GM12875 (cell line): ENCODE results near the gene RBP5.
"Not testable (repeated sequence)": the region's sequence is repeated elsewhere in the genome, so short reads cannot be mapped to it uniquely, and the experiment has no call there.

Source experiments
- H3K4me3 ChIP-seq: one replicate; pipeline ENCODE4 v1.5.1; 2011; ENCODE audit warnings: low read depth, low read length, control low read depth
- CTCF ChIP-seq: IDR thresholded peaks from 2 replicates; pipeline ENCODE4 v1.5.1; 2011; ENCODE audit warnings: low read depth, mild to moderate bottlenecking, control low read depth, inconsistent platforms, low read length, moderate library complexity, borderline replicate concordance; ENCODE audit not compliant: insufficient read depth

Gene RBP5

DNA sequence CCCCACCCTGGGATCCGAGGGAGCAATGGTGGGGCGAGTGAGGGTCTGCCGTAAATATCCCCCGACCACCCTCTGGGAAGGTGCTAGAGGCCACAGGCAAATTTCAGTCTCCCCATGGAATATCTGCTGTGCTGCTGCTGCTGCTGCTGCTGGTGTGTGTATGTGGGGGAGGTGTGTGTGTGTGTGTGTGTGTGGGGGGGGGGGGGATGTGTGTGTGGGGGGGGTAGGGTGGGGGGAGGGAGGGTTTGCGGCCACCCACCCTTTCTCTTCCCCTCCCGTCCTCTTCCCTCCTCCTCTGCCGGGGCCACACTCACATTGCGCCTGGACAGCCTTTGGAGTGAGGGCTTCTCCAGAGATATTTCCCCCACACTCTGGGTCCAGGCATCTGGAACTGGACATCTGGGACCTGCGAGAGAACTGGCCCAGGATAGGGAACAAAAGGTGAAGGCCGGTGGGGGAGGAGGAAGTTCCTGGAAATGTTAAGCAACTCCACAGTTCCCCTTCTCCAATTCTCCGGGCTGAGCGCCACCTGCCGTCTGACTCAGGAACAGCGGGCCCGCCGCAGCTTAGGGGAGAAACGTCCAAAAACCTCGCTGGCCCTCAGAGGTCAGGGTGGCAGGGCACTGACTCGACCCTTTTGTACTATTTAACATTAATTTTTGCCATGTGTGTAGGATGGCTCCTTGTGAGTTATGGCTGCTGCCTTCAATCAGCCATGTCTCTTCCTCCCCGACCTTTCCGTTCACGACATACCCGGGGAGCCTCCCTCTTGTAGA lies 19.7 kb downstream of the RBP5 start, which contains the start of gene C1RL:
C1RL (minus strand) TSS at position 419 of the 776 bp plus-strand sequence; CDS start at position 385, 34 bp downstream.
- H3K4me3 ChIP-seq = peak within 1 kb of the TSS; percentile 78
- peak; percentile 96 for TF ChIP-seq CTCF

GRCh38 chr12:7108003-7108795 lies 20.5 kb downstream of the RBP5 start:
- no peak for TF ChIP-seq CTCF
- H3K4me3 ChIP-seq = peak overlapping the region; percentile 78

DNA sequence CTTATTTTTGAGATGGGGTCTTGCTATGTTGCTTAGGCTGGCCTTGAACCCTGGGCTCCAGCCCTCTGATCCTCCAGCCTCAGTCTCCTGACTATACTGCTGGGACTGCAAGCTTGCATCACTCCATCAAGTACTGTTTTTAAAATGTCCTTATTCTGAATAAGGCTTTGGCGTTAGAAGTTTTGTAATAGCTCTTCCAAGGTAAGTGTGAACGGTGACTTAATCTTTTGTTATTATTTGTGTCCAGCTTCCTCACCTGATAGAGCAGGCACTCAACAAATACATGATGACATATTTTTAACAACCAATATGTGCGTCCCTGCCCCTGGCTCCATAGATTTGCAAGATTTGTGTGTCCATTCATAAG lies 21.1 kb downstream of the RBP5 start:
- no peak for TF ChIP-seq CTCF
- H3K4me3 ChIP-seq = peak overlapping the region; percentile 78

DNA sequence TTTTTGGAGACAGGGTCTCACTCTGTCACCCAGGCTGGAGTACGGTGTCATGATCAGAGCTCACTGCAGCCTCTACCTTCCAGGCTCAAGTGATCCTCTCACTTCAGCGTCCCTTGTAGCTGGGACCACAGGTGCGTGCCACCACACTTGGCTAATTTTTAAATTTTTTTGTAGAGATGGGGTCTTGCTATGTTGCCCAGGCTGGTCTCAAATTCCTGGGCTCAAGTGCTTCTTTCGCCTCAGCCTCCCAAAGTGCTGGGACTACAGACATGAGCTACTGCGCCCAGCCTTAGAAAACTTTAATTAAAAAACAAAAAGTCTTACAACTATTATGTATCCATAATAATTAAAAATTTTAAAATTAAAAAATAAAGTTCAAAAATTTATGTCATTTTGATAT lies 21.5 kb downstream of the RBP5 start:
- H3K4me3 ChIP-seq = not testable (repeated sequence)

DNA sequence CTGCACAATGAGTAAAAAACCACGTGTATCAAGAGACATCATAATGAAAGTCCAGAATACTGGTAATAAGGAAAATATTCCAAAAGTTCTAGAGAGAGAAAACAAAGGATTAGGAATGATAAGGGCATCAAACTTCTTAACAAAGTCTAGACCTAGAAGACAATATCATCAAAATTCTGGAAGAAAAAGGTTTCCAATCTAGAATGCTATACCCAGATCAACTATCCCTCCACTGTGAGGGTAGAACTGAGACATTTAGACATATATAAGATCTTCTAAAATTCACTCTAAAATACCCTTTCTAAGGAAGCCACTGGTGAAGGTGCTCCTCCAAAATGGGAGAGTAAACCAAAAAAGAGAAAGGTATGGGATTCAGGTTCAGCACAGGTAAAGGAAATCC lies 22.6 kb downstream of the RBP5 start:
- no peak overlapping the region for H3K4me3 ChIP-seq

DNA sequence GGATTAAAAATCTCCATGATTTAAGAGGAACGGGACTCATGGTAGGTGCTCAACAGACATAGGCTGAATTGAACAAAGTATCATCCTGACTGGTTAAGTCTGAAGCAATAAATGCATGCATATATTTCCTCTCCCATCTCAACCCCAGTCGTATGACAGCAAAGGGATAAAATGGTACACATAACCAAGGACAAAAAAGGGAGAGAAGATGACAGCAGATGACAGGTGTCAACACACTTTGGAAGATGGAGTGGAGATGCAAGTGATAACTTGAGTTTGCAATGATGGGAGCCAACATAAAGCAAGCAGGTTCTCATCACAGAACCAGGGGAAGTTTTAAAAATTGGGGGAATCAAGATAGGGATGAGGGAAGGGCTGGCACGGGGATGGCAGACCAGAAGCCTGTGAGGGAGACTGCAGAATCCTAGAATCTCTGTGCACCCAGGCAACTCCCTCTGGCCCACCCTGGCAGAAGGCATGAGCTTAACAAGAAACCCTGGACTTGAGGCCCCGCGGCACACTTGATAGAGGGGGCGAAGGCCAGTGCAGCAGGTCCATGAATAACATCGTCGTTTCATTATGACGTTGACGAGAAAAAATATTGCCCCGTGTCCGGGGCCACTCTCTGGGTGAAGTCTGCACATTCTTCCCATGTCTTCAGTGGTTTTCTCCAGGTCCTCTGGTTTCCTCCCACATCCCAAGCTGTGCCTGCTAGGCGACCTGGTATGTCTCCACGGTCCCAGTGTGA lies 24.7 kb downstream of the RBP5 start:
- no peak for TF ChIP-seq CTCF
- no peak overlapping the region for H3K4me3 ChIP-seq

More for the DNA sequence above, 22.6 kb downstream of the RBP5 start:
- no peak for TF ChIP-seq CTCF

DNA sequence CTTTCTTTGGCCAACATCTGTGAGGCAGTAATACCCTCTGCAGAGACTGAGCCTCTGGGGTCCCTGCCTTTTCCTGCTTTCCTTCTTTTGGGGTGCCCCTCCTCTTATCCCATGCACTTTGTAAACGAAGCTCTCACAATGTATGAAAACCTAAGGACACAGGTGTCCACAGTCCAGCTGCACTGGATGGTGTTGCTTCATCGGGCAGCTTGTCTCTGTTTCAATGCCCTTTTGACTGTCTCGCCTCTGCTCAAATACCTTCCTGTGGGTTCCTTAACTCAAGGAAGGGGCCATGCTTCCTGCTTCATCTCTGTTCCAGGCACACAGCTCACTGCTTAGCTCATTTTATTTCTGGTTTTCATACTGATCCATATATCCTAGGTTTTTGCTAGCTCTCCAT lies 26.1 kb downstream of the RBP5 start:
- no peak for TF ChIP-seq CTCF
- H3K4me3 ChIP-seq = no peak overlapping the region
